HG02840 (cell line): ENCODE data around the gene DFFB.

Experiments
- ATAC-seq: cut with Tn5 transposase; IDR thresholded peaks from one replicate; pipeline ENCODE4 v1.9.1; 2021; ENCODE audit warnings: mild to moderate bottlenecking, moderate library complexity, moderate number of reproducible peaks; ENCODE audit not compliant: unreplicated experiment, low FRiP score

Gene DFFB

GRCh38 chr1:3922851-3923250, 65.6 kb downstream of the DFFB start:
- ATAC-seq, result no peak

GRCh38 chr1:3923378-3924185, 66.3 kb downstream of the DFFB start:
- no peak for ATAC-seq

- no peak for ATAC-seq
Observed at GRCh38 chr1:3924186-3924824, 67.0 kb downstream of the DFFB start.

DNA sequence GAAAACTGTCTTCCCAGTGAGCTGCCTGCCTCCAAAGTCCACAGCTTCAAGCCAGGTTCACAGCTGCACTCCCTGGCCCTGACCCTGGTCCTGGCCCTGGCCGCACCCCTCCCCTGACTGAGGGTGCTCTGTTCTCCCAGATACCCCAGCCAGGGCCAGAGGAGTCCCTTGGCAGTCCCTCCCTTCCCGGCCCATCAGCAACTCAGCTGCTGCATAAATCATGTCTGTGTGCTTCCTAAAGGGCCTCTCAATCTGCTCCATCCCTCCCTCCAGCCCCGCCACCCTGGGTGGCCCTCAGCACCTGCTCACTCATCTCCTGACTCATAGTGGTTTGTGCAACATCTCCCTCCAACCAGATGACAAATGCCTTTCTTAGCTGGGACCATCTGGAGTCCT, 67.5 kb downstream of the DFFB start:
- ATAC-seq, result no peak

GRCh38 chr1:3925256-3925655, 68.0 kb downstream of the DFFB start:
- ATAC-seq, result no peak

DNA sequence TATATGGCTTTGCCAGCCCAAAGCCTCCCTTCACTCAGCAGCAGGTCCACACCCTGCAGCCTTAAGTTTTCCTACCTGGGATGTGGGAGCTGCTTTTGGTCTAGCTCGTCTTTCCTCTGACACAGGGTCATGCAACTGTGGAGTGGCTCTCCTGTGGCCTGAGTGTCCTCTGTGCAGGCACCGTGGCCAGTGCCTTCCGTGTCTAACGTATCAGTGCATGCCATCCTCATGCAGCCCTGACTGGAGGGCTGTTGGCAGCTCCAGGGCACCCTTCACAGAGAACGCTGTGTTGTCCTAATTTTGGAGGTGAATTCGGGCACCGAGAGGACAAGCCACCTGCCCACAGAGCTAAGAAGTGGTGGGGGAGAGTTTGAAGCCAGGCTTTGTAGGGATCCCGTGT, 68.5 kb downstream of the DFFB start:
- ATAC-seq, result no peak

DNA sequence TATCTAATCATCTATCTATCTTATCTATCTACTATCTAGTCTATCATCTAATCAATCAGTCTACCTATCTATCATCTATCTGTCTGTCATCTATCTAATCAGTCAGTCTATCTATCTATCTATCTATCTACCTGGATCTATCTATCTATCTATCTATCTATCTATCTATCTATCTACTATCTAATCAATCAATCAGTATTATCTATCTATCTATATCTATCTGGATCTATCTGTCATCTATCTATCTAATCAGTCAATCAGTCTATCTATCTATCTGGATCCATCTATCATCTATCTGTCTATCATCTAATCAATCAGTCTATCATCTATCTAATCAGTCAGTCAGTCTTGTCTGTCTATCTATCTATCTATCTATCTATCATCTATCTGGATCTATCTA, 69.7 kb downstream of the DFFB start:
- no peak for ATAC-seq

GRCh38 chr1:3928586-3928985, 71.3 kb downstream of the DFFB start:
- no peak for ATAC-seq

DNA sequence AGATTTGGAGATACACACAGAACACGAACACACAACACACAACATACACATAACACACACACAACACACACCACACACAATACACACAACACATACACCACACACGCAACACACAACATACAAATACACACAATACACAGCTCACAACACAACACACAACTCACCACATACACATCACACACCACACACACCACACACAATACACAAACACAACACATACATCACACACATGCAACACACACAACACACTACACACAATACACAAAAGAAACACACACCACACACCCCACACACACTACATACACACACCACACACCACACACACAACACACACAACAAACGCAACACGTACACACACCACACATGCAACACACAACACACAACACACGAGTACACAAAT, 71.8 kb downstream of the DFFB start:
- ATAC-seq, result no peak

DNA sequence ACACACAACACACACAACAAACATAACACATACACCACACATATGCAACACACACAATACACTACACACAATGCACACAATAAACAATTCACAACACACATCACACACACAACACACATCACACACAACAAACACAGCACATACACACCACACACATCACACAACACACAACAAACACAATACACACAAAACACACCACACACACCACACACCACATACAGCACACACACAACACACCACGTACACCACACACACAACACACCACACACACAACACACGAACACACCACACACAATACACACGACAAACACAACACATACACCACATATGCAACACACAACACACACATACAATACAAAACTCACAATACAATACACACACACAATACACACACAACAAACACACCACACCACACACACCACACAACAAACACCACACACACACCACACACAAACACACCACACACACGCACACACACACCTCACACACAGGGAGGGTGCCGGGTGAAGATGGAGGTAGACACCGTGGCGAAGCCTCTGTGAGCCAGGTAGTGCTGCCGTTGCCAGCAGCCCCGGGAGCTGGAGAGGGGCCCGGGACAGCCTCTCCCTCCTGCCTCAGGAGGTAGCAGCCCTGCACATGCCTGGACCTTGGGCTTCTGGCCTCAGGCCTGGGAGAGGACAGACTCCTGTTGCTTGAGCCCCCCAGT, 73.2 kb downstream of the DFFB start:
- no peak for ATAC-seq

- no peak for ATAC-seq
Observed at GRCh38 chr1:3931007-3931912, 74.0 kb downstream of the DFFB start.

DNA sequence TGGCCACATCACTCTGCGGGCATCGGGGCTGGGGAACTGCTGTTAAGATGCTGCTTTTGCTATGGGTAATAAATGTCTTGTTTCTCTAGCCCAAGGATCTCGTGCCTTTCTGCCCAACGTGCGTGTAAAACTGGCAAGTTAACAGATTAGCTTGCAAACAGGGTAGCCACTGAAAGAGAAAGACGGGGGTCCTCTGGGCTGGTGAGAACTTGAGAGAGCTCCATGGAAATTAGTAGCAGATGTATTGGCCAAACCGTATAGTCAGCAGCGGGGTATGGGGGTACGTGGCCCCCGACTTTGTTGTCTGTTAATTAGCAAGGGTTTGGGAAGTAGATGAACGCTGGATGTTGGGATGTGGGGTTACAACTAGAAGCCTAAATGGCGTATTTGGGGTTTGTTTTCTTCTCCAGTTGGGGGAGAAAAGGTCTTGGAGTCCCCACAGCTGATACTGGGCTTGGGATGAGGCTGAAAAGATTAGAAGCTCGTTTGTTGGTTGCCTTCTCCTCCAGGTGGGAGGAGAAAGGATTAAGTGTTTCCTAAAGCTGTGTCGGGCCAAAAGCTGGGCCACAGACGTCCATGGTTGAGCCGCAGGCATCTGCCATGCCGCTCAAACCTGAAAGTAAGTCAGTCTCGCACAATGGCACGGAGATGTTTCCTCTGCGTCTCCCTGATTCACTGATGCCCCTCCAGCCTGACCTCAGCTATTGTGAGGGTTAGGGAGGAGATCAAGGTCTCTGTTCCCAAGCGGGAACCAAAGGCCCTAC, 75.1 kb downstream of the DFFB start:
- ATAC-seq, result no peak
